Liver (tissue), 3 donors: Measurements from ENCODE around the gene RNASE8.

Experiments
- EGR1 ChIP-seq, 2 donors: IDR thresholded peaks; 2 replicates each; pipeline ENCODE4 v1.6.1; 2016 to 2018; ENCODE audit warnings: antibody characterized with exemption in 2 of 2, low read depth in 2 of 2
- FOXA1 ChIP-seq: IDR thresholded peaks from 2 replicates; pipeline ENCODE4 v1.6.1; 2016; ENCODE audit warnings: antibody characterized with exemption
- GABPA ChIP-seq, 2 donors: IDR thresholded peaks in 1 of 2; conservative IDR thresholded peaks in 1 of 2; 2 replicates each; pipeline ENCODE4 v1.6.1; 2016; ENCODE audit warnings: antibody characterized with exemption in 2 of 2, mild to moderate bottlenecking in 1 of 2, moderate library complexity in 1 of 2
- JUND ChIP-seq, 2 donors: IDR thresholded peaks; 2 replicates each; pipeline ENCODE4 v1.6.1; 2016; ENCODE audit warnings: antibody characterized with exemption in 2 of 2
- MAX ChIP-seq: IDR thresholded peaks from 2 replicates; pipeline ENCODE4 v1.6.1; 2016; ENCODE audit warnings: antibody characterized with exemption
- RAD21 ChIP-seq, 2 donors: IDR thresholded peaks; 2 replicates each; pipeline ENCODE4 v1.6.1; 2016; ENCODE audit warnings: antibody characterized with exemption in 2 of 2, mild to moderate bottlenecking in 2 of 2
- REST ChIP-seq: IDR thresholded peaks from 2 replicates; pipeline ENCODE4 v1.6.1; 2016; ENCODE audit warnings: antibody characterized with exemption, mild to moderate bottlenecking
- RXRA ChIP-seq, 2 donors: IDR thresholded peaks; 2 replicates each; pipeline ENCODE4 v1.6.1; 2017 to 2018; ENCODE audit warnings: antibody characterized with exemption in 2 of 2, mild to moderate bottlenecking in 1 of 2
- SP1 ChIP-seq: IDR thresholded peaks from 2 replicates; pipeline ENCODE4 v1.6.1; 2018; ENCODE audit warnings: antibody characterized with exemption, mild to moderate bottlenecking
- TAF1 ChIP-seq: conservative IDR thresholded peaks from 2 replicates; pipeline ENCODE4 v1.6.1; 2016; ENCODE audit warnings: antibody characterized with exemption, mild to moderate bottlenecking
- YY1 ChIP-seq: IDR thresholded peaks from 2 replicates; pipeline ENCODE4 v1.6.1; 2016; ENCODE audit warnings: antibody characterized with exemption, mild to moderate bottlenecking
- ZBTB33 ChIP-seq: IDR thresholded peaks from 2 replicates; pipeline ENCODE4 v1.6.1; 2016; ENCODE audit warnings: antibody characterized with exemption
- TF ChIP-seq, protein P1 (sequence below): fragments of 150-350 bp; IDR thresholded peaks from 2 replicates; pipeline ENCODE4 v1.5.1; 2017; ENCODE audit warnings: improper control_type of control experiment, low read depth, low read length; ENCODE audit not compliant: missing input control
- TF ChIP-seq, protein P2 (sequence below): IDR thresholded peaks from 2 replicates; pipeline ENCODE4 v1.6.1; 2016; ENCODE audit warnings: antibody characterized with exemption
- donor health status: healthy.
- donor health status: healthy.

DNA sequence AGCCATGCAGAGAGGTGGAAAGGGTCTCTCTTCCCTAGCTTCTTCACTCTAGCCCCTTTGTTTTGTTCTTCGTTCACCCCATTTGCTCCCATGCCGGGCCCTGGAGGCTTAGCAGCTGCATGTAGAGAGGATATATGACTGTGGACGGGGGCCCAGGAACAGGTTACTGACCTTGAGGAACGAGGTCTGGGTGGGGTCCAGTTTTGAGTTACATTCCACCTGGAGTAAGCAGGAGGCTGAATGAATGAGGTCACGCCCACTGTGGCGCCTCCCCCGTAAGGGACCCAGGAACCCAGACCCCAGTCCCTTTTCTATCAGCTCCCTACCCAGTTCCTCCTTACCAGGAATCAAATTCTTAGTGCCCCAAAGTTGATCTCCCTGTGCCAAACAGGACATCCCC is 39.3 kb upstream of the RNASE8 start:
- TF ChIP-seq YY1 (no peak), SP1 (no peak), MAX (no peak), TAF1 (no peak), REST (no peak), GABPA (IDR thresholded peaks at IDR 0.05 in 1 of 2, conservative IDR thresholded peaks at IDR 0.05 in 1 of 2) (no peak), ZBTB33 (no peak), JUND (IDR thresholded peaks at IDR 0.05) (no peak), RXRA (IDR thresholded peaks at IDR 0.05) (no peak), EGR1 (IDR thresholded peaks at IDR 0.05; ENCODE audit: low read depth in 2 of 2) (no peak), FOXA1 (no peak), RAD21 (IDR thresholded peaks at IDR 0.05) (no peak)
- TF ChIP-seq, protein P1, sequence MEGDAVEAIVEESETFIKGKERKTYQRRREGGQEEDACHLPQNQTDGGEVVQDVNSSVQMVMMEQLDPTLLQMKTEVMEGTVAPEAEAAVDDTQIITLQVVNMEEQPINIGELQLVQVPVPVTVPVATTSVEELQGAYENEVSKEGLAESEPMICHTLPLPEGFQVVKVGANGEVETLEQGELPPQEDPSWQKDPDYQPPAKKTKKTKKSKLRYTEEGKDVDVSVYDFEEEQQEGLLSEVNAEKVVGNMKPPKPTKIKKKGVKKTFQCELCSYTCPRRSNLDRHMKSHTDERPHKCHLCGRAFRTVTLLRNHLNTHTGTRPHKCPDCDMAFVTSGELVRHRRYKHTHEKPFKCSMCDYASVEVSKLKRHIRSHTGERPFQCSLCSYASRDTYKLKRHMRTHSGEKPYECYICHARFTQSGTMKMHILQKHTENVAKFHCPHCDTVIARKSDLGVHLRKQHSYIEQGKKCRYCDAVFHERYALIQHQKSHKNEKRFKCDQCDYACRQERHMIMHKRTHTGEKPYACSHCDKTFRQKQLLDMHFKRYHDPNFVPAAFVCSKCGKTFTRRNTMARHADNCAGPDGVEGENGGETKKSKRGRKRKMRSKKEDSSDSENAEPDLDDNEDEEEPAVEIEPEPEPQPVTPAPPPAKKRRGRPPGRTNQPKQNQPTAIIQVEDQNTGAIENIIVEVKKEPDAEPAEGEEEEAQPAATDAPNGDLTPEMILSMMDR, result no peak
- TF ChIP-seq, protein P2, sequence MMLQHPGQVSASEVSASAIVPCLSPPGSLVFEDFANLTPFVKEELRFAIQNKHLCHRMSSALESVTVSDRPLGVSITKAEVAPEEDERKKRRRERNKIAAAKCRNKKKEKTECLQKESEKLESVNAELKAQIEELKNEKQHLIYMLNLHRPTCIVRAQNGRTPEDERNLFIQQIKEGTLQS, result no peak
